NCI-H2107 treated with DMSO at 0.1 percent for 48 hours (cell line): ENCODE measurements around the gene SRBD1.
"Not testable (repeated sequence)": the region's sequence is repeated elsewhere in the genome, so short reads cannot be mapped to it uniquely, and the experiment has no call there.

Source experiments
- DNase-seq: peaks from one replicate; lab custom pipeline; 2025; ENCODE audit not compliant: unreplicated experiment; lab: John Stamatoyannopoulos, UW

The SRBD1 gene

GRCh38 chr2:45435316-45435715 is 175.8 kb downstream of the SRBD1 start:
- no peak for DNase-seq

DNA sequence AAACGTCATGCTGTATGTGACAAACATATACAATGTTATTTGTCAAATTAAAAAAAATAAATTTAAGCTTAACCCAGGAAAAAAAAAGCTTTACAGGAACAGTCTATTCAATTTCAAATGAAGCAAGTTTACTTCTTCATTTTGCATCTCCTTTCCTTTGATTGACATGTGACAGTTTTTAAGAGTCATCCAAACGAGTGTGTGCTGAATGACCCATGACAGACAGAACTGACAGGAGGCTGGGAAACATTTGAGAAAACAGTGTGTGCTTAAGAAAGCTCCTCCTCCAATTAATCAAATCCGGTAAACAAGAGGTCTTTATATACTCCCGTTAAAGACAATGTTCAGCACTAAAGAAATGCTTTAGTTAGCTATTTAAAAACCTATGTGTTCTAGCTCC is 177.7 kb downstream of the SRBD1 start:
- DNase-seq: no peak

DNA sequence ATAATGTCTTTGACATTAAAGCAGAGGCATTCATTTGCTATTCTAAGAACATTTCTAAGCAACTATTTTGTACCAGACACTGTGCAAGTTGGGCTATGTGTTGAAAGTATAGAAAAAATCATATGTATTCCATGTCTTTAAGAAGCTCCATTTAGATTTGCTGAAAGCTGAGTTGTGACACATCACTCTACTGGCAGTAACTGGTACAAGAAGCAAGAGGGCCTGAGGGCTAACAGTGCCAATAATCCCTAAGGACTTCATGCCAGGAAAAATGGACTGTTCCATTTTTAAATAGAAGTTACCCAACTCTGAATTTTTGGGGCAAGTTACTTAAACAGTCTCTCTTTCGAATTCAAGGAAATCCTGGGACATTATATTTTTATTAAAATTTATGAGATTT is 178.7 kb downstream of the SRBD1 start:
- DNase-seq: no peak

GRCh38 chr2:45426025-45426424 is 185.0 kb downstream of the SRBD1 start:
- DNase-seq: not testable (repeated sequence)

- no peak for DNase-seq
Observed at GRCh38 chr2:45422921-45423320, 188.1 kb downstream of the SRBD1 start.

DNA sequence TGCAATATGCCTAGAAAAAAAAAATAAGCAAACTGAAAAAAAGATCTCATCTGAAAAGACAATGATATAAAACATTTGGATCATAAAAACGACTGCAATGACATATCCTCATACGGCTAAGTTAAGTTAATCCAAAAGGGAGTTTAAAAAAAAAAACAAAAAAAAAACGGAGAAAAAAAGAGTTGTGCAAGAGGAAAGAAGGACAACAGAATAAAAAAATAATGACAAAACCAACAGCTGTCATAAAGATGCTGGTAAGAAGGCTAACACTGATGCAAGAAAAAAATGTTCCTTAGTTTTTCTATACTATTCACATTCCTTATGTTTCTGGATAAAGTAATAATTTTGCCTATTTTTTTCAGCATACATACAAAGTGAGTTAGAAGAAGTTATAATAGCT is 192.5 kb downstream of the SRBD1 start:
- no peak for DNase-seq

DNA sequence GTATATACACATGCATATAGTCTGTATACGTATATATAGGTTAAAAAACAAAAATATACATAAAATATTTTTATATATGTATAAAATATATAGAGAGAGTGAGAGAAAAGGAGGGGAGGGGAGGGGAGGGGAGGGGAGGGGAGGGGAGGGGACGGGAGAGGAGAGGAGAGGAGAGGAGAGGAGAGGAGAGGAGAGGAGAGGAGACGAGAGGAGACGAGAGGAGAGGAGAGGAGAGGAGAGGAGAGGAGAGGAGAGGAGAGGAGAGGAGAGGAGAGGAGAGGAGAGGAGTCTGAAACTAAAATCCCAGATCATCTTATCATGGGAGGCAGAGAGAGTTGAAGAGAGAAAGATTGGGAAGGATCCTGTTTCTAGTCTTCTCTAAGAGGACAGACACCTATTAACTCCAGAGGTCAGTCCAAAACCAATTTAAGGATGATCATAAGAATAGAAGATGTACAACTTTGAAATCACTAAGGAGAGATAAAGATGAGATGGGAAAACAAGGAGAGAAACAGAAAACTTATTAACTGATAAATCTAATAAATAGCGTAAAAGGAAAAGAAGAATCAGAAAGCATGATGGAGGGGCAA is 195.4 kb downstream of the SRBD1 start:
- no peak for DNase-seq

DNA sequence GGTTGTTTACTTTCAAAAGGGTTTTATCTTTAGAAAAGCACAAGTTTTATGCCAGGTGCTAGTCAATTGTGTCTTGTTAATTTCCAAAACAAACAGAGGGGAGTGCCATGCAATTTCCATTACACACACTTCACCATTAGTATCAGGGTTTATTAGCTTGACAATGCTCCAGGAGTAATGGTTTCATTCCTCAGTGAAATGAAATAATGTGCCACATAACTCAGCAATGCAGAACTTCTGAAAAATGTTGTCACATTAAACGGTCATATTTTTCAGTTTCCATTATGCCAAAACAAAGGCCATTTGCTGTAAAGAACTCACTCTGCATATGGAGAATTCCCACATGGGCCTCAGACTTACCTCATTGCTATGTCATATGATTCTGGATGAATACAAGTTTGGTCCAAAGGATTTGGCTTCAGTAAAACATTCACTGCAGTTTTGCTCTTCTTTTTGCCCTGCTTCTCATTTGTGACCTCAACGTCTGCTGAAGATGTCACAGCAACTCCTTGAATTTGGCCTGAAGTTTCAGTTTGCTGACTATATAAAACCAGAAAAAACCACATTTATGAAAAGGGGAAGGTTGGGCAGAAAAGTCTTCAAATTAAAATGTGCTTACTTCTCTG is 198.2 kb downstream of the SRBD1 start:
- peak; percentile 31 for DNase-seq

- DNase-seq: no peak
Observed at GRCh38 chr2:45409677-45410076, 201.4 kb downstream of the SRBD1 start.

DNA sequence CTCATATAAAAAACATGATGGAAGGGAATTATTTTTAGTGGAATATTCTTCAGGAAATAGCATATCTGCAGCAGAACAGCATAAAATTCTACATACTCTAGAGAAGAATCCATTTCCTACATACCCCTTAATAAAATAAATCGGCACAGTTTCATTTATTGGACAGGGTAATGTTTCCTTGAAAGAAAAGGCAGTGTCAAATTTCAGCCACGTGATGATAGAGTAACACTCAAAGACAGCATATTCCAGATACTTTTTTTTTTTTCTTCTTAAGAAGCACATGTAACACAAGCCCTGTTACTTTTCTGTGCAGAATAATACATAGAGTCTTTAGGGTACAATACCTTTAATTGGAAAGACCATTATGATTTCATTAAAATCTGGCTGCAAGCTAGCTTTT is 204.4 kb downstream of the SRBD1 start:
- DNase-seq: peak; percentile 21

DNA sequence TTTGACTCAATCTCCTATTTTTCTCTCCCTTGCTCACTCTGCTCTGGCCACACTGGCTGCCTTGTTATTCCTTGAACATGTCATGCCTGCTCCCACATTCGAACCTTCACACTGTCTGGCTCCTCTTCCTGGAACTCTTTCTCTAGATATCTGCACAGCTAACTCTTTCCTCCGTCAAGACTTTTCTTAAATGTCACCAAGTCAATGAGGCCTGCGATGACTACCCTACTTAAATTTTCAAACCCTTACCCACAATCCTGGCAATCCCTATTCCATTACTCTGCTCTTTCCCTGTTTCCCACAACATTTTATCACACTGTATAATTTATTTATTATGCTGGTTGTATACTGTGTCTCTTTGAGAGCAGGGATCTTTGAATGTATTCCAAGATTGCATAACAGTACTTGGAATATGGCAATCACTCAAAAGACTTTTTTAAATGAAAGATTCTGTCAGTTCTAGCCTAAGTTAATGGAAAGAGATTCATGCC is 206.2 kb downstream of the SRBD1 start:
- no peak for DNase-seq

DNA sequence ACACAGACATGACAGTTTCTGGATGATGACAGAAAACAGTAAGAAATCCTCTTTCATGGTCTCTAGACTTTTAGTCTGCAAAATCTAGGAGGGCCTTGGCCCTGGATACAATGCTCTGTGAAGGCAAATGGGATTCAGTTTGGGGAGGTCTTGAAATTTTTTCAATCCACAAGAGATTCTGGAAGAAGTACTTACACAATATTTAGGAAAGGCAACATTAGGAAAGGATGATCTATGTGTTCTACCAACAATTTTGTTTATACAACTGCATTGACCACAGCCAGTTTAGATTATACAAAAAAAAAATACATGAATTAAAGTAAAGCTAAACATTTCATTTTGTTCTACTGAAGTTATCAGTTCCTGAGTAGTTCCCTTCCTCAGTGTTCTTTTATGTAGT is 208.0 kb downstream of the SRBD1 start:
- no peak for DNase-seq

DNA sequence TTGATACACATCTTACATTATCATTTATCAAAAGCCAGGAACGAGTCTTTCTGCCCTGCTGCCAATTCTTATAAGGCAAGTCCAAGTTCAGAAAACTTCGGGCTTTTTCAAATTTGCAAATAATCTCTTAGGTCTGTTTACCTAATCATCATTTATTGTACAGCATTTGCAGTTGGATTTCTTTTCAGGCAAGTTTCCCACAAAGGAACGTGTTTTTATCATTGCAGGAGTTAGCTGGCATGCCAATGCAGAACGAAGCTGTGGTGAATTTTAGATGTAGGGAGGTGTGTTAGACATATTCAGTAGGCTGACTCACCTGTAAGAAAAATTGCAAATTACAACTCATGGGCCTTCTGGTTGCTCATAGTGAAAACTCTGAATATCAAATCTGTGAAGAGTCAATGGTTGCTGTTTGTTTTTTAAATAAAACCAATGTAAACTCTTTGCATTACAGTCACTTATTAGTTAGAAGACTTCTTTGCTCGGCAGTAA is 209.6 kb downstream of the SRBD1 start:
- DNase-seq: no peak

DNA sequence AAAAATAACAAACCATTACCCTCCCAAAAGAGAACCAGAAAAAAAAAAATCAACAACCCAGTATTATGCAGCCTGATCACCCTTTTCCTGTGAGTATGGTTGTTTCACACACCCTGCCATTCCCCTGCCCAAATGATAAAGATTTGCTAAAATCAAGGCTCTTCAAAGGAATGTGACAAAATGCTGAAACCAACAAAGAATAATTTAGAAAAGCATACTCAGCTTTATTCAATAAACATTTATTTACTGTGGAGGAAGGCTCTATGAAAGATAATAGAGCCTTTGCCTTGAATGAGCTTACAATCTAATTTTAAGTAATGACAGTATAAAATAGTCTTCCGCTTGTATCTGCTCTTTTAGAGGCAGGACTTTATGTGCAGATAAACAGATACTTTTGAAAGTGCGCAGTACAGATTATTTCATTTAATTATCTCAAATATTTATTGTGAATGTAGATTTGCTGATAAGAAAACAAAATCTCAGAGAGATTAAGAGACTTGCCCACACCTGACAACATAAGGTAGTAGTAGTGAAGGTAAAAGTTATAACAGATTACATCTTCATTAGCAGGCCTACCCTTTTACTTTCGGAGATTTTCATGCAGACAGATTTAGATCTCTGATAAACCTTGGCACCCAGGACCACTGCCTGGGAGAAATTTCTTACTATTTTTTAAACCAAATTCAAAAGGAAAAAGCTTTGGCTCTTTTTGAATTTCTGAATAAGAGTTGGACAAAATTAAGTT is 211.9 kb downstream of the SRBD1 start:
- DNase-seq: no peak

DNA sequence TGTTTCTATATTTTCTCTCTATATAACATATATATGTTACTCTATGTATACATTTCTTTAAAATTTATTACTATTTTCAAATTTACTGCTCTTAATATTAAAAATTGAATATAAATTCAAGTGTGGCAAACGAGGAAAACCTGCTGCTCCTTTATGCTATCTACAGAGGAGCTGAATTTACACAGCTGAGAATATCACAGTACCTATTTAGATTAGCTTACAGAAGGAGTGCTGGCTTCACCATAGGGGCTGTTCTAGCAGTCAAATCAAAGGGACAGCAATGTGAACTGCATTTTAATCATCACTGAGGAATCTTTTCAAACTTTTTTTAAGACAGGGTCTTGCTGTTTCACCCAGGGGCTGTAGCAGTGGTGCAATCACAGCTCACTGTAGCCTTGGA is 213.8 kb downstream of the SRBD1 start:
- DNase-seq: no peak

DNA sequence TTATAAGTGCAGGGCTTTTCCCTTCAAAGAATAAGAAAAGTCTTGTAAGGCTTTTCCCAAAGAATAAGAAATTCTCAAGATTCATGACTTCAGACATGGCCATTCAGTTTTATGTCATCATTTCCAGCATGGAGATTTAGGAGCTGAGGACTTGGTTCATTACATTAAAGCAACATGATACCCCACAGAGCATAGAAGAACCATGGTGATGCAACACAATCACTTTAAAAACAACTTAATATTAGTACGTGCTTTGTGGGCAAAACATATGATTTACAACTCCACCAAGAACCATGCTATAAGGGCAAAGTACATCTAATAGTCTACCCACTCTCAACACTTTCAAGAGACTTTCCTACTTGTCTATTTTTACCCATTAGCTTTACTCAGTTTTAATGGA is 214.4 kb downstream of the SRBD1 start:
- no peak for DNase-seq

DNA sequence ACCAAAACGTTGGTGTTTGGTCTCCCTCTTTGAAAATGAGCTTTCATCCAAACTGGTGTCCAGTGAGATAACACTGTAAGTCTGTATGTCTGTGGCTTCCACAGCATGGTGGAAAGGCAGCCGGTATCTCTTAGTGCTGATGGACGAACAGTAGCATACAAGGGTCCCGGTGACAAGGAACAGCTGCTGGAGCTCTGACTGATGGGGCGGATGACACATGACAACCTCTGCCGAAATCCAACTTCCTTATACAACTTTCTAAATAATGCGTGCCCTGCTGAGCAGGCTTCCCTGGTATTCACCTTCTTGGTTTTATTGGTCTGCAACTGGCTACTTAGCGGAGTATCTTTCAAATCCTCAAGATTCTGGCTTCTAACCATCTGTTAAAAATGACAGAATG is 216.2 kb downstream of the SRBD1 start:
- DNase-seq: no peak

DNA sequence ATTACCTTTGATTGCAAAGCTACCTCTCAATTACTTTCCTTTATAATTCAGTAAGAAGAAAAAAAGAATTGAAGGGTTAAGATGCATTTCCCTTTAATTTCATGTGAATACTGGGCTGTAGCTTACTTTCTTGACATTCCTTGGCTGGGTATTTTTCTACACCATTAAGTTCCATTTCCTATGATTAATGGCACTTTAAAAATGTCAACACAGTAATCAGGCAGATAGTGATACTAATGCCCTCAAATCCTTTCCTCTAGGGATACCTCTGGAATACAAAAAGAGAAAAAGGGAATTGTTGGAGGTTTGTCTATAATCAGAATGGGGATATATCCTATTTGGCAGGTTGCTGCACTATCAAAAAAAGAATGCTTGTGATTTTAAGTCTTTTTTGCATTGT is 216.9 kb downstream of the SRBD1 start:
- no peak for DNase-seq

DNA sequence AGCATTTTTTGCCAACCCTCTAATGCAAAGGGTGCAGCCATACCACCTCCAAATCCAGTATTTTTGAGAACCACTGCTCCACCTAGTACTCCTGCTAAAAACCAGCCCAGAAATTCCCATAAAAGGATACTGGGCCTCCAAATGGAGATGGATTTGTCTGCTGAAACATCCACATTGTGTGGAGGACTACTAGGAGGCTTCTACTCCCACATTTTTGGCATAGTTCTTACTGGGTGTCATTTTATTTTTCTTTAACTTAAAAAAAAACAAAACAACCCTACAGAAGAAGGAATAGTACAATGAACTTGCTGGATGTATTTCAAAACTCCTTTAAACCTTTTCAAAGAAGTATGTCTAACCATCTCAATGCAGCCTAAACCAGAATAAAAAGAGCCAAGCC is 219.2 kb downstream of the SRBD1 start:
- no peak for DNase-seq

DNA sequence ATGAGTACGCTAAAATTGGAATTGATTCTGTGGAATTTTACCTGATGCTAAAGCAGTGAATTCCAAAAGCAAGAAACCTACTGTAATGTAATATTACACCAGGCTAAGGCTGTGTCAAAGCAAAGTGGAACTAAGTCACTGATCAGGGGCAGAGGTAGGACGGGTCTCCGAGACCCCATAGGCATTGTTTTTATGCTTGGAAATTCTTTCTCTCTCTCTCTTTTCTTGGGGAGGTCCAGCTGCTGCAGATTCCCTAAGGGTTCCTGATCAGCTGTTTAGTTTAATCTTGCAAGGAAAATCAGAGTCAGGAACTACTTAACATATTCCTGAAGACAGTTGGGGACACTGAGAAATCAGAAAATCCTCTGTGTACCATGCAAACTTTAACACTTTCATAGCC is 220.2 kb downstream of the SRBD1 start:
- DNase-seq: no peak

DNA sequence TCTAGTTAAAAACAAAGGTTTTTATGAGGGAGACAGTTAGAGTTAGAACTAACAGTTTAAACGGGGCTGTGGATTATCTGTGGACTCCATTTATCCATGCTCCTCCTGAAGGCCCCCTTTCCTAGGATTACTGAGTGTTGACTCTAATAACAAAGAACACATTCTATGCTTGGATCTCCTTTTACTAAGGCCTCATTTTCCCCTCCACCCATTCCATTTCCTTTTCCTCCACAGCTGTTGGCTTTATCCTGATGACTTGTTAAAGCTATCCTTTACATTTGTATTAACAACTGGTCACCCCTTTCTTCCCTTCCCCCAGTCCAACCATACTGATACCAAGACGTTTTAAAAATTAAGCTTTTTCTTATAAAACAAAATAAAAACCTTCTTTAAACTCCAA is 220.6 kb downstream of the SRBD1 start:
- no peak for DNase-seq

DNA sequence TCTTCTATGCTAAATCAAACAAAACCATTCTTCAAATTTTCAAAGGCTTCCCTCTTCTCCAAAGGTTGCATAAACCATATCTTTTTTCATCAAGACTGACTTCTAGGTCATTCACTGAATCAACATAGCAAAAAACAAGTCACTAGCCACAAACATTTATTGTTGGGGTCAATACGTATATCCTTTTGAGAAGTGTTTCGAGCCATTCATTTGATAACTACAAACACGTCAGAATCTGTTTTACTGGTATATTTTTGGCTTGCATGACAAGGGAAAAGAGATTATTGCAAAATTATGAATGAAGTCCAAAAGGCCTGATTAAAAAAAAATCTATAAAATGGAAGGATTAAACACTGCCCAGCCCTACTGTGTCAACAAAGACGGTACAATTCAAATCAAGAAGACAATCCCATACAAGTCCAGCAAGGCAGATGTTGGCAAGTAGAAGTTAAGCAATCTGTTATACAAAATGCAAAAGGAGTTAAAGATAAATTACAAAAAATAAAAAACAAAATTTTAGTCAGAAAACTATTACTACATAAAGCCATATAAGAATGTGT is 222.4 kb downstream of the SRBD1 start:
- DNase-seq: no peak
